ENCODE results near the gene PPCS.

The PPCS gene

DNA sequence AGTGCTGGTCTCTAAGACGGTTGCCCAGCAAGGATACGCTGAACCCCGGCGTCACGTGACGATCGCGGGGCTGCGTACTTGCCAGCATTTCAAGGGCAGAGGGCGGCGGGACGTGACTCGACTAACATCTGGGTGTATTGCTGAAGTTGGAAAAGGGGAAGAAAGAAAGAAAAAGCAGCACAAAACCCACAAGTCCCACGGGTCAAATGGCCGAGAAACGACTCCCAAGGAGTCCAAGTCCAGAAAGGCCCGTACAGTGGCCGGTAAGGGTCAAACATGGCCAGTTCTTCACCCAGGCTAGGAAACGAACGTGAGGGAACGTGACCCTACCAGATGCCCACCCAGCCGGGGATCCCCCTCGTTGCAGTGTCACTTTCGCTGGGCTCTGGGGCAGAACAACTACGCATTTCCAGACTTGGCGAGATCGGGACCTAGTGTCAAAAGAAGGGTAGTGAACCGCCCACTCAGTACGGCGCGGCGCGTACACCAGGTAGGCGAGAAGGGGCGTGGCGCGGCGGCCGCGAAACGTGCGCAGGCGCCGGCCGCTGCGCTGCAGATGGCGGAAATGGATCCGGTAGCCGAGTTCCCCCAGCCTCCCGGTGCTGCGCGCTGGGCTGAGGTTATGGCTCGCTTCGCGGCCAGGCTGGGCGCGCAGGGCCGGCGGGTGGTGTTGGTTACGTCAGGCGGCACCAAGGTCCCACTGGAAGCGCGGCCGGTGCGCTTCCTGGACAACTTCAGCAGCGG lies at the start of gene PPCS, which contains the start of gene ZMYND12:
PPCS (plus strand) TSS at position 534 of the 744 bp plus-strand sequence; CDS start at position 557, 23 bp downstream.
ZMYND12 (minus strand) TSS at position 13 of the 744 bp plus-strand sequence. CDS start 25 bp downstream, outside the sequence.
- peak; percentile 64 for DNase-seq

- DNase-seq: no peak
These were observed 41.5 kb upstream of the PPCS start for GRCh38 chr1:42414551-42415496.

DNA sequence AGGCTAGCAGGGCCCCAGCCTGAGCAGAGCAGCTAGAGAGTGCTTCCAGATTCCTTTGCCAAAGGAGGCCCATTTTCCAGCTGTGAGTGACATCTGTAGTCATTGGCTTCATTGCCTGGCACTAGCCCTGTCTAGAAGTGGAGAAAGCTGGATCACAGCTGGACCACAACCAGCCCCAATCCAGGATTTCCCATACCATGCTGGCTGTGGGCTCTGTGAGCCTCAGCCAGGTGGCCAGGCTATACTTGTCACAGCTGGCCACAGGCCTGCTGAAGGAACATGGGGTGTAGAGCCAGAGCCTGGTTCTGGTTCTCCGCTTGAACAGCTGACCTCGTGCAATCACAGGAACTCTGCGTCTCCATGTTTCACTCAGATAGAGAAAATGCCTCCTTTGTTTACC lies 39.2 kb upstream of the PPCS start:
- no peak for DNase-seq

GRCh38 chr1:42418516-42418915 lies 37.8 kb upstream of the PPCS start:
- no peak for DNase-seq

DNA sequence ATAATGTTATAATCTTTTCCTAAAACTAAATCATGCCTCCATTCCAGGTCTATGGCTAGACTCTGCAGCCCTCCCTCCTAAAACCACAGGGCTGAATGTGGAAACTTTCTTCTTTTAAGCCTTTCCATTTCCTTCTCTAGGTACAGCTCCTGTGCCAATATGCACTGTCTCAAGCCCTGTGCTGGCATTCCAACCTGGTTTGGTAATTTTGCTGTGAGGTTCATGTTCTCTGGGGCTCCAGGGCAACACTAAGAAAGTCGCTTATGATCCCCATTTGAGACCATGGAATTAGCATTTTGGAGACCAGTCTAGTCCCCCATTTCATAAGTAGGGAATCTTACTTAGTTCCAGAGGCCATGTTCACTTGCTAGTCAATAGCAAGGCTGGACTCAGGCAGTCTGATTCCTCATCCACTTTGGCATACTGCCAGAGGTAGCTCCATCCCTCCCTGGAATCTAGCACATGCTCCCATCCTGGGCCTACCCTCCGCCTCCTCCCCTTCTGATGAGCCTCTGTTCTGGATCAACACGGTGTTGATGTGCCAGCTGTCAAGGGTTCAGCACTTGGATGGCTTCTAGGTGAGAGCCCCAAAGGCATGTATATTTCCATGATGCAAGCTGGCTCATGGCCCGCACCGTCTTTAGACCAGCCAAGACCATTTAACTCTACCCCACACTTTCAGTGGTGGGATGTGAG lies 37.1 kb upstream of the PPCS start:
- DNase-seq: no peak

DNA sequence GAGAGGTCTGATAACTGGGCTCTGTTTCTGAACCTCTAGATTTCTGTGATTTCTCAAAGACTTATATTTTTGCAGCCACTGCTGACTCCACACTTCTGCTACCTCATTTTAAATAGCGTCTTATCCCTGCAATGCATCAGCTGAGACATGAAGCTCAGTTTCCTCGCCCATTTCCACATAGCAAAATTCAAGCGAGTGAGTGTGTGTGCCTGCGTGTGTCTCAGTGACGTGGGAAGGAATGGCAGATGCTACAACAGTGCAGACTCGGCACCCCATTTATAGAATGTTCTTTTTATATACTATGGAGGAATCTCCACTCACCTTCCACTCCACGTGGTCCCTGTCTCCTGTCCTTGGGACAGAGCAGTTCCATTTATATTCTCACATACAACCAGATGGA lies 36.2 kb upstream of the PPCS start:
- no peak for DNase-seq

GRCh38 chr1:42420911-42421585 lies 35.3 kb upstream of the PPCS start:
- DNase-seq: no peak

DNA sequence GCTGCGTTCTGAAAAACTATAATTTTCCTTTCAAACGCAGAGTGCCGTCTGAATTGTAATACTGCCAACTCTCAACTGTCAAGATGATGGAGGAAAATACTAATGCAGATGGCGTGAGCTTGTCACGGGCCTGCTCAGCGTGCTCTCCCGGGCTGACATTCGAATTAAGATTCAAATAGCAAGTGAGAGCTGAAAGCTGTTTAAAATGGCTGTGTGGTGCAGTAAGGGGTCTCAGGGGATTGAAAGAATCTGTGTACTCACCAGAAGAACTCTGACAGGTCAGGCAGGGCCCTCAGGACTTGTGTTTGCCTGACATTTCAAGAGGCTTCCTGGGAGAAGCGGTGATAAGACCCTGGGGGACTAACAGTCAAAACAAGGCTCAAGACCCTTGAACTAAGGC lies 33.6 kb upstream of the PPCS start:
- DNase-seq: no peak

DNA sequence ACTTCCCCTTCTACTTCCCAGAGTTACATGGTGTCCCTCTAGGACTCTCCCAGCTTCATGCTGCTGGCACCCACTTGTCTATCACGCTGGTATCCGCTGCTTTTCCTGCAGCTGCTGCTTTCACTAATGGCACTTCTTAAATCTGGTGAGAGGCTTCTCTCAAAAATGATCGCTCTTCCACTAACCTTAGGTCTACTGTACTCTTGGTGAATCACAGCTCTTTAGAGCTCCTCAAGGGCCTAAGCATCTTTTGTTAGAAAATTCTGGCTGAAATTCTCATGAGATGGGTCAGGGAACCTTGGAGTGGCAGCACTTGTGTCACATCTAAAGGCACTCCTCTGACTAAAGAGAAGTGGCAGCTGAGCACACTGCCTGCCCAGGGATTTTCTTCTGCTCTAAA lies 32.7 kb upstream of the PPCS start:
- DNase-seq: no peak

- DNase-seq: no peak
These were observed 32.1 kb upstream of the PPCS start for GRCh38 chr1:42424201-42424600.

GRCh38 chr1:42427240-42427639 lies 29.1 kb upstream of the PPCS start:
- DNase-seq: no peak

DNA sequence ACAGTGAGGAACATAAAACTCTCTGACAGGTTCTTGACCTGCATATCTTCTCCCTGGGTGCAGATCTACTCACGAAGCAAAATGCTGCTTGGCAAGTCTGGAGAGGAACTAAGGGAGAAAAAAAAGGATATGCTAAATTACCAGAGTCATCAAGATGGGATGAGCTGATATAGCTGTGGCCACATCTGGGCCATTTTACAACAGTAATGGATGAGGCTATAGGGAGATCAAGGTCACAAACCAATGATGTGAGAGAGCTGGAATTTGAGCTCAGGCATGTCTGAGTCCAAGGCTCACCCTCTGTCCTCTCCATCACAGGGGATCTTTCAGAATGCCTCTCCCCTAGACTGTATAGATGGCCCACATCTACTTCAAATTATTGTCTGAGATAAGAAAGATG lies 26.7 kb upstream of the PPCS start:
- DNase-seq: no peak

- DNase-seq: no peak
These were observed 25.8 kb upstream of the PPCS start for GRCh38 chr1:42430286-42431135.

DNA sequence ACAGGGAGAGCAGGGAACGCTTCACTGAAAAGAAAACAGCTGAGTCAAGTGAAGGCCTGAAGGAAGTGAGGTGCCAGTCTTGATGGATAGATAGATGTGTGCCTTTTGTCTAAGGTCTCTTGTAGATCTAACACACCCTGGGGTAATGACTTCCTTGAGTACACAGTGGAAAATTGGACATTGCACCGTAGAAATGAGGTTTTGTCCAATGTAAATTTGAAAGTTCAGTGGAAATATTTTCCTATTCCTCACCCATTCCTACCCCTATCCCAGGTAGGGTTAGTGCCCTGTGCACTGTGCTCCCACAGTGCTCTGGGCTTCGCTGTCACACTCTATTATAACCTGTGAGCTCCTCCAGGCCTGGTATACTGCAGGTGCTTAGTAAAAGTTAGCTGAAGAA lies 24.8 kb upstream of the PPCS start:
- DNase-seq: no peak

- DNase-seq: no peak
These were observed 23.6 kb upstream of the PPCS start for GRCh38 chr1:42432714-42433113.

DNA sequence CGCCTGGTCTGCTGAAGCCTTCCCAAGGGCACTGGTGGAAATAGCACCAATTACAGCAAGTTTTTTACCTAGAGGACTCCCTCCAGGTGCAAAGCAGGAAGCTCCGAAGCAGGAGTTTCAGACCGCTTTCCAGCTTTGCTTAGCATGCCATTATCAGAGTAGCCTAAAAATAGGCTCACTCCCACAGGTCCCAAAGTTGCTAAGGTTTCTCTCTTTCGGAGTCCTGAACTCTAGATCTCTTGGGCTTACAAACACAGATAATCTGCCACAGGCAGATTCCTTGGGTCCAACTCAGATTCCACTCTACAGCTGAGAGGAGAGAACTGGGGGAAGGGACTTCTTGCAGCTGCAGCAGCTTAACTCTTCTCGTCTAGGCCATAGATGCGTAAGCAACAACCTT lies 23.0 kb upstream of the PPCS start:
- no peak for DNase-seq

GRCh38 chr1:42434340-42434739 lies 22.0 kb upstream of the PPCS start:
- no peak for DNase-seq

DNA sequence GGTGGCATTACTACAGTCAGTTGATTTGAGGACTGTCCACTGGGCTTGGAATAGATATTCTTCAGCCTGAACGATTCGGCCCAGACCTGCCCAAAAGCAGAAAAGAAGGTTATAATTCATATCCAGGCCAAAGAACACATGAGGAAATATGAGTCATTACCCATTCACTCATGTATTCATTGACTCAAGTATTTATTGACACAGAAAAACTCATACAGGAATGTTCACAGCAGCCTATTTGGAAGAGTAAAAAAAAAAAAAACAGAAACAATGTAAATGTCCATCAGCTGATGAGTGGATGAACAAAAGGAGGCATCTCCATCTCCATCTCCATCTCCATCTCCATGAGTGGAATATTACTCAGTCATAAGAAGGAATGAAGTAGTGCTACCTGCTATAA lies 16.4 kb upstream of the PPCS start:
- DNase-seq: no peak

DNA sequence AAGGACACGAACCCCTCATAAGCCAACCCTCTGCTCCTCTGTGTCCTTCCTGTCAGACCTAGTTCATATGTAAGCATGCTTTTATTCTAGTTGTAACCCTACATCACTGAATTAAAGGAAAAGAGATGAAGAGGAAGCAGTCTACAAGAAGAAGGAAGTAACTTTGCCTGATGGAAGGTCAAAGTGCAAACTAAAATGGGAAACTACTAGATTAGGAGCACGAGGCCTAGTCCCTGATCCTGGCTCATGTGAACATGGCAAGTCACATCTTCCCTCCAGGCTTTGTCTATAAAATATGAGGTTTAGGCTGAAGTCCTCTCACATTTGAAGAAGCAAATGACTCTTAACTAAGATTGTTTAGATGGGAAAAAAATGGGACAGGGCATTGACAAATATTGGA lies 13.7 kb upstream of the PPCS start:
- DNase-seq: peak; percentile 34

DNA sequence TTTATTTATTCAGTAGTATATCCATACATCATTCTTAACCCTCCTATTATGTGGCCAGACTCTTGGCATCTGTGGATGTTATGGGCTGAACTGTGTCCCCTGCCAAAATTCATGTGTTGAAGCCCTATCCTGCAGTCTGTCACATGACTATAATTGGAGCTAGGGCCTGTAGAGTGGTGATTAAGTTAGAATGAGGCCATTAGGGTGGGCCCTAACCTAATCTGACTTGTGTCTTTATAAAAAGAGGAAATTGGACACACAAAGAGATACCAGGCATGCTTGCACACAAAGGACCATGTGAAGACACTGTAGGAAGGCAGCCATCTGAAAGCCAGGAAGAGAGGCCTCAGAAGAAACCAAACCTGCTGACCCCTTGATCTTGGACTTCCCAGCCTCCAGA lies 7.1 kb upstream of the PPCS start:
- no peak for DNase-seq

DNA sequence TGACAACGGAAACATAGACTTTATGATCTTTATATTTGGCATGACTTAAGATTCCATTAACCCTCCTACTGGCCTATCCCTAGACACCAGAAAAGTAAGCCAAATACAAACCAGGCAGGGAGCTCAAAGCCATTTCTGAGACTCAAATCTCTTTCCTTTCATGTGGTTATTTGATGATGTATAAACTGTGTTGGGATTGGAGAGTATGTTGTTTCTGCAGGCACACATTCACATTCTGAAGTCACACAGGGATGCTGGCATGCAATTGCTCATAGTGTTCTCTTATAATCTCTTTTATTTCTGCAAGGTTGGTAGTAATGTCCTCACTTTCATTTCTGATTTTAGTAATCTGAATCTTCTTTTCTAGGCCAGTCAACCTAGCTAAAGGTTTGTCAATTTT lies 6.3 kb upstream of the PPCS start:
- DNase-seq: no peak

DNA sequence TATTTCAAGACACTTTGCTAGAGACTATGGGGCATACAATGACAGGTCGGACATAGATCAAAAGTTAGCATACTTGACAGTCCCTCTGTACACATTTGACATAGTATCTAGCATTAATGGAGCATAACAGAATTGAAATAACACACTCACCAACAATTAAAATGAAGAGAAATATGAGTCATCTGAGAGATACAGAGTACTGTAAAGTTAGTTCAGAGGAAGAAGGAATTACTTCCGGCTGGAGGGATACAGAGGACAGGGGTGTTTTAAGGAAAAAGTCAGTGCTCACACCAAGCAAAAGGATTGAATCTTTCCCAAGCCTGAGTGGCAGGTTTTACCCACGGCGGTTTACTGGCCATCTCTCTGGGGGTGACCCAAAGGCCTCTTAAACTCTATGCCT lies 3.0 kb upstream of the PPCS start:
- no peak for DNase-seq

Data from GF-D8 (cell line).